ENCODE measurements around the gene KCNT1. TPM values are rescaled to one million over a fixed set of nuclear protein-coding genes. Genes with fewer than 3 reads are reported as not detected.

The KCNT1 gene
- polyA plus RNA-seq, 1 experiment = not detected

DNA sequence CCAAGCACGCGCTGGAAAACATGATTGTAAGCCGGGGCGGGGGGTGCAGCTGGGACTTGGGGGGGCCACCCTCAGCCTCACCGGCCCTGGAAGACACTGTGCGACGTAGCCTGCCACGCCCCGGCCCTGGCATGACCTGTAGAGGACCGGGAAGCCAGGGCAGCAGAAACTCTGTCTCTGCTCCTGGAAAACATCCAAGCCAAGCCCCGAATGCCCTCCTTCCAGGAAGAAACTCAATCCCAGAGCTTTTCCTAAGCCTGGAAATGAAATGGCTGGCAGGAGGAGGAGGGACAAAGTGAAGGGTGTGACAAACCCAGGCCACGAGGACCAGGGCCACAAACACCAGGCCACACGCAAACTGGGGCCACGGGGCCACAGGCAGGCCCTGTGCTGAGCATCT, 55.4 kb downstream of the KCNT1 start:
- Histone ChIP-seq H3K27ac (ENCODE audit: low read depth, low read length) (no peak overlapping the region), H3K4me3 (ENCODE audit: low read depth, low read length) (no peak overlapping the region), H3K9me3 (ENCODE audit: control insufficient read depth, insufficient read depth, low read length) (peaks cover 36% of the 10 kb centered on the region; the same call in 1 of the 2 replicates), H3K27me3 (ENCODE audit: control insufficient read depth, insufficient read depth, low read length) (no peaks in the 10 kb centered on the region)
- DNase-seq (ENCODE audit: low read depth, low spot score) = no peak
- ChIA-PET POLR2A (no interaction called here), CTCF (no interaction called here)
- TF ChIP-seq, protein P1, sequence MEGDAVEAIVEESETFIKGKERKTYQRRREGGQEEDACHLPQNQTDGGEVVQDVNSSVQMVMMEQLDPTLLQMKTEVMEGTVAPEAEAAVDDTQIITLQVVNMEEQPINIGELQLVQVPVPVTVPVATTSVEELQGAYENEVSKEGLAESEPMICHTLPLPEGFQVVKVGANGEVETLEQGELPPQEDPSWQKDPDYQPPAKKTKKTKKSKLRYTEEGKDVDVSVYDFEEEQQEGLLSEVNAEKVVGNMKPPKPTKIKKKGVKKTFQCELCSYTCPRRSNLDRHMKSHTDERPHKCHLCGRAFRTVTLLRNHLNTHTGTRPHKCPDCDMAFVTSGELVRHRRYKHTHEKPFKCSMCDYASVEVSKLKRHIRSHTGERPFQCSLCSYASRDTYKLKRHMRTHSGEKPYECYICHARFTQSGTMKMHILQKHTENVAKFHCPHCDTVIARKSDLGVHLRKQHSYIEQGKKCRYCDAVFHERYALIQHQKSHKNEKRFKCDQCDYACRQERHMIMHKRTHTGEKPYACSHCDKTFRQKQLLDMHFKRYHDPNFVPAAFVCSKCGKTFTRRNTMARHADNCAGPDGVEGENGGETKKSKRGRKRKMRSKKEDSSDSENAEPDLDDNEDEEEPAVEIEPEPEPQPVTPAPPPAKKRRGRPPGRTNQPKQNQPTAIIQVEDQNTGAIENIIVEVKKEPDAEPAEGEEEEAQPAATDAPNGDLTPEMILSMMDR (IDR thresholded peaks at IDR 0.05; ENCODE audit: low read depth, low read length) = no peak

DNA sequence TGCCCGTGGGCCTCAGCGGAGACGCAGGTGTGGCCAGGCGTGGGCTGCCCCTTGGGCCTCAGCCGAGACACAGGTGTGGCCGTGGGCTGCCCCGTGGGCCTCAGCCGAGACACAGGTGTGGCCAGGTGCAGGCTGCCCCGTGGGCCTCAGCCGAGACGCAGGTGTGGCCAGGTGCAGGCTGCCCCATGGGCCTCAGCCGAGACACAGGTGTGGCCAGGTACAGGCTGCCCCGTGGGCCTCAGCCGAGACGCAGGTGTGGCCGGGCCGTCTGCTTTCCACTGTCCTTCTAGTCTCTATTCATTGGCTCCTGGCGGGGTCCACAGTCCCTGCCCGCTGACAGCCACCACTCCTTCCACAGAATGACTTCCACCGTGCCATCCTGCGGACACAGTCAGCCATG, 56.1 kb downstream of the KCNT1 start:
- Histone ChIP-seq H3K27ac (ENCODE audit: low read depth, low read length) (no peak overlapping the region), H3K9me3 (ENCODE audit: control insufficient read depth, insufficient read depth, low read length) (peaks cover 36% of the 10 kb centered on the region; the same call in 1 of the 2 replicates), H3K27me3 (ENCODE audit: control insufficient read depth, insufficient read depth, low read length) (no peaks in the 10 kb centered on the region), H3K4me3 (ENCODE audit: low read depth, low read length) (no peak overlapping the region)
- TF ChIP-seq, protein P1 (IDR thresholded peaks at IDR 0.05; ENCODE audit: low read depth, low read length) = no peak
- DNase-seq (ENCODE audit: low read depth, low spot score) = no peak
- ChIA-PET POLR2A (no interaction called here), CTCF (no interaction called here)

DNA sequence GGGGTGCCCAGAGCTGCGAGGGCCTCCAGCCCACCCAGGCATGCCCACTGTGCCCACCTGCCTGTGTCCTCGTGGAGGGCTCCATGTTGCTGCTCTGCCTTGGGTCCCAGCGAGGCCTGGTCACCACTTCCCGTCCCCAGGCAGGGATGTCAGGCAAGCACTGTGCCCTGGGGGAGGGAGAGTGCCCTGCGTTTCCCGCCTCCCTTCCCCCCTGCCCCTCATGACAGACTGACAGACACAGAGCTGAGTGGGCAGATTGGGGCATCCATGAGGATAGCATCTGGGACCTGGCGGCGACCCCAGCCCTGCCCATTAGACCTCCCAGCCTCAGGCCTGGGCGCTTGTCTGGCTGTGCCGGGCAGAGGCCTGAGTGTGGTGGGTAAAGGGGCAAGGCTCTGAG, 56.9 kb downstream of the KCNT1 start:
- no peak overlapping the region for H3K27ac ChIP-seq (ENCODE audit: low read depth, low read length)
- TF ChIP-seq, protein P1 (IDR thresholded peaks at IDR 0.05; ENCODE audit: low read depth, low read length) = no peak
- no peak overlapping the region for H3K4me3 ChIP-seq (ENCODE audit: low read depth, low read length)
- POLR2A ChIA-PET = no interaction called here
- peaks cover 36% of the 10 kb centered on the region; the same call in 1 of the 2 replicates for H3K9me3 ChIP-seq (ENCODE audit: control insufficient read depth, insufficient read depth, low read length)
- CTCF ChIA-PET = no interaction called here
- DNase-seq (ENCODE audit: low read depth, low spot score) = no peak
- no peaks in the 10 kb centered on the region for H3K27me3 ChIP-seq (ENCODE audit: control insufficient read depth, insufficient read depth, low read length)

DNA sequence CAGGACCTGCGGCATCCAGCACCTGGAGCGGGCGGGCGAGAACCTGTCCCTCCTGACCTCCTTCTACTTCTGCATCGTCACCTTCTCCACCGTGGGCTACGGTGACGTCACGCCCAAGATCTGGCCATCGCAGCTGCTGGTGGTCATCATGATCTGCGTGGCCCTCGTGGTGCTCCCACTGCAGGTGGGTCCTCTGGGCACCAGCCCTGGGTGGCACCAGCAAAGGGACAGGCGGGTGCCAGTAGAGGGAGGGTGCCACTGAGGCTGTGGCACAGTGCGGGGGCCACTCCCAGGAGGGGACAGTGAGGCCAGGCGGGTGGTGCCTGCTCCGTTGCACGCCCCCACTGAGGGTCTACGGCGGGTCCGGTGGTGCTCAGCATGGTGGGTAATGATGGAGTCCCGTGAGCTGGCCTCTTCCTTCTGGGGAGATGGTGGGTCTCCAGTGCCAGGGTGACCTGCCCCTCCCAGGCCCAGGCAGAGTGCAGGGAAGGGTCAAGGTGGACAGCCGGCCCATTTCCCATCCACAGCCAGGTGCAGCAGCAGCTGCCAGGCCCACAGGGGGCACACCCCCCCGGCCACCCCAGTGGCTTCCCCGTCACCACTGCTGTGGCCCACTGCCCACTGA, 57.8 kb downstream of the KCNT1 start:
- no peak overlapping the region for H3K27ac ChIP-seq (ENCODE audit: low read depth, low read length)
- no peak for DNase-seq (ENCODE audit: low read depth, low spot score)
- TF ChIP-seq, protein P1 (IDR thresholded peaks at IDR 0.05; ENCODE audit: low read depth, low read length) = no peak
- ChIA-PET POLR2A (no interaction called here), CTCF (no interaction called here)
- H3K9me3 ChIP-seq (ENCODE audit: control insufficient read depth, insufficient read depth, low read length) = peaks cover 41% of the 10 kb centered on the region; the same call in 1 of the 2 replicates
- H3K27me3 ChIP-seq (ENCODE audit: control insufficient read depth, insufficient read depth, low read length) = no peaks in the 10 kb centered on the region
- no peak overlapping the region for H3K4me3 ChIP-seq (ENCODE audit: low read depth, low read length)

DNA sequence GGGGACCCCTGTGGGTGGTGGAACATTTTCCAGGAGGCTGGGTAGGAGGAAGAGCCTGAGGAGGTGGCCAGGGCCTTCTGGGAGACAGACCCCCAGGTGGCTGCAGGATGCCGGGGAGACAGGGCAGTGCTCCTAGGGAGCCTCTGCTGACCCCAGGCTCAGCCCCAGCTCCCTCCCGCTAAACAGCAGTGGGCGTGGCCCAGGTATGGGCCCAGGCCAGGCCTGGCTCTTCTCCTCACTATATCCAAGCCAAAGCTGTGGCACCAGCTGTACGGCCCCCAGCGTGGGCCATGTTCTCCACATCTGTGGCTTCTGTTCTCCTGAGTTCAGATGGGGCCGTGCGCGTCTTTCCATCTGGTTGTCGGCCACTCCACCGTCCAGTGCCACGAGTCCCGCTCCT, 58.5 kb downstream of the KCNT1 start:
- H3K9me3 ChIP-seq (ENCODE audit: control insufficient read depth, insufficient read depth, low read length) = peaks cover 48% of the 10 kb centered on the region
- H3K27ac ChIP-seq (ENCODE audit: low read depth, low read length) = no peak overlapping the region
- ChIA-PET POLR2A (no interaction called here), CTCF (no interaction called here)
- H3K4me3 ChIP-seq (ENCODE audit: low read depth, low read length) = no peak overlapping the region
- DNase-seq (ENCODE audit: low read depth, low spot score) = no peak
- no peaks in the 10 kb centered on the region for H3K27me3 ChIP-seq (ENCODE audit: control insufficient read depth, insufficient read depth, low read length)
- TF ChIP-seq, protein P1 (IDR thresholded peaks at IDR 0.05; ENCODE audit: low read depth, low read length) = no peak

Measured in AG04450 (cell line).